SU-DHL-6 (cell line): ENCODE results near the gene WBP4.

Experiments
- H2AFZ ChIP-seq: fragments of 200-600 bp; sonication (generic); 2 replicates; pipeline ENCODE4 v1.6.1; 2014; ENCODE audit warnings: low read depth, mild to moderate bottlenecking, moderate library complexity, mixed read lengths, antibody characterized with exemption, low read length; ENCODE audit not compliant: severe bottlenecking
- H3F3A ChIP-seq: fragments of 200-600 bp; shearing (Covaris generic); 2 replicates; pipeline ENCODE4 v1.6.0; 2016; ENCODE audit warnings: antibody characterized with exemption, mild to moderate bottlenecking; ENCODE audit not compliant: insufficient read depth
- H3K27ac ChIP-seq: fragments of 200-600 bp; sonication (generic); 2 replicates; pipeline ENCODE4 v1.5.1; 2016; ENCODE audit warnings: low read depth, mild to moderate bottlenecking, low read length, moderate library complexity, mixed read lengths
- H3K27me3 ChIP-seq: fragments of 200-600 bp; sonication (generic), shearing (Covaris generic); 2 replicates; pipeline ENCODE4 v1.6.0; 2014; ENCODE audit warnings: mild to moderate bottlenecking, low read length
- H3K36me3 ChIP-seq: fragments of 200-600 bp; sonication (generic); 2 replicates; pipeline ENCODE4 v1.6.1; 2014; ENCODE audit warnings: mild to moderate bottlenecking, low read length, mixed read lengths
- H3K4me2 ChIP-seq: fragments of 300-600, 200-600 bp; shearing (Covaris generic), sonication (generic); 2 replicates; pipeline ENCODE4 v1.6.0; 2014; ENCODE audit warnings: low read length, low read depth, mild to moderate bottlenecking; ENCODE audit not compliant: poor library complexity, severe bottlenecking
- H3K4me3 ChIP-seq: fragments of 200-600 bp; sonication (generic); 2 replicates; pipeline ENCODE4 v1.5.1; 2014; ENCODE audit warnings: antibody characterized with exemption, low read length, mild to moderate bottlenecking, mixed read lengths; ENCODE audit not compliant: insufficient read depth, poor library complexity, severe bottlenecking
- H3K79me2 ChIP-seq: fragments of 200-600 bp; sonication (generic); 2 replicates; pipeline ENCODE4 v1.6.1; 2014; ENCODE audit warnings: mild to moderate bottlenecking, low read length, moderate library complexity; ENCODE audit not compliant: insufficient read depth
- H3K9ac ChIP-seq: fragments of 200-600 bp; sonication (generic); 2 replicates; pipeline ENCODE4 v1.7.0; 2014; ENCODE audit warnings: mild to moderate bottlenecking, low read length
- H3K9me2 ChIP-seq: fragments of 200-600 bp; sonication (generic); replicated peaks from 2 replicates; pipeline ENCODE4 v1.6.1; 2014; ENCODE audit warnings: low read length; ENCODE audit not compliant: insufficient read depth
- H3K9me3 ChIP-seq: fragments of 200-600 bp; sonication (generic); 2 replicates; pipeline ENCODE4 v1.6.1; 2014; ENCODE audit warnings: low read length, mixed read lengths; ENCODE audit not compliant: insufficient read depth
- H4K20me1 ChIP-seq: fragments of 200-600 bp; sonication (generic); 2 replicates; pipeline ENCODE4 v1.6.1; 2014; ENCODE audit warnings: low read depth, mild to moderate bottlenecking, antibody characterized with exemption, low read length, moderate library complexity, mixed read lengths
- CTCF ChIP-seq: fragments of 200-600 bp; sonication (generic); IDR thresholded peaks from one replicate; pipeline ENCODE4 v1.5.1; 2017; ENCODE audit warnings: antibody characterized with exemption, mild to moderate bottlenecking, low read length, moderate library complexity; ENCODE audit not compliant: insufficient read depth, poor library complexity, severe bottlenecking
- EZH2phosphoT487 ChIP-seq: fragments of 200-600 bp; sonication (generic), shearing (Covaris generic); conservative IDR thresholded peaks from 2 replicates; pipeline ENCODE4 v1.6.1; 2018; ENCODE audit warnings: mild to moderate bottlenecking, antibody characterized with exemption, low read length, moderate library complexity, mixed read lengths

The WBP4 gene

GRCh38 chr13:41025518-41025917 lies 35.8 kb upstream of the WBP4 start:
- H3K36me3 ChIP-seq = no peaks in the 10 kb centered on the region; the same call in 1 of the 2 replicates
- no peak for TF ChIP-seq CTCF
- no peak for TF ChIP-seq EZH2phosphoT487
- H3K27me3 ChIP-seq = no peaks in the 10 kb centered on the region
- no peak overlapping the region for H3K4me3 ChIP-seq
- no peak overlapping the region for H3K9ac ChIP-seq
- no peaks in the 10 kb centered on the region for H3K9me3 ChIP-seq
- H3K4me2 ChIP-seq = no peak overlapping the region
- H3K79me2 ChIP-seq = peaks cover 100% of the 10 kb centered on the region
- H4K20me1 ChIP-seq = no peaks in the 10 kb centered on the region; the same call in 1 of the 2 replicates
- H3F3A ChIP-seq = peaks cover 7% of the 10 kb centered on the region; the same call in 1 of the 2 replicates
- no peaks in the 10 kb centered on the region for H3K9me2 ChIP-seq
- H3K27ac ChIP-seq = no peak overlapping the region
- H2AFZ ChIP-seq = no peak overlapping the region

- H2AFZ ChIP-seq = no peak overlapping the region
- no peaks in the 10 kb centered on the region for H3K27me3 ChIP-seq
- no peaks in the 10 kb centered on the region for H3K9me2 ChIP-seq
- no peak for TF ChIP-seq CTCF
- no peak for TF ChIP-seq EZH2phosphoT487
- H3K79me2 ChIP-seq = peaks cover 100% of the 10 kb centered on the region
- peaks cover 4% of the 10 kb centered on the region; the same call in 1 of the 2 replicates for H3F3A ChIP-seq
- H3K4me3 ChIP-seq = no peak overlapping the region
- H3K27ac ChIP-seq = no peak overlapping the region
- H3K9me3 ChIP-seq = no peaks in the 10 kb centered on the region
- no peaks in the 10 kb centered on the region; the same call in 1 of the 2 replicates for H3K36me3 ChIP-seq
- H4K20me1 ChIP-seq = no peaks in the 10 kb centered on the region; the same call in 1 of the 2 replicates
- H3K4me2 ChIP-seq = no peak overlapping the region
- no peak overlapping the region for H3K9ac ChIP-seq
Observed at GRCh38 chr13:41026788-41027187, 34.5 kb upstream of the WBP4 start.

- TF ChIP-seq CTCF = no peak
- TF ChIP-seq EZH2phosphoT487 = no peak
- Histone ChIP-seq H4K20me1 (no peaks in the 10 kb centered on the region; the same call in 1 of the 2 replicates), H3K4me2 (no peak overlapping the region)
Observed at GRCh38 chr13:41028051-41028450, 33.3 kb upstream of the WBP4 start.

More at GRCh38 chr13:41028051-41028450, 33.3 kb upstream of the WBP4 start:
- no peak overlapping the region for H3K9ac ChIP-seq
- H3K79me2 ChIP-seq = peaks cover 96% of the 10 kb centered on the region
- H3K9me3 ChIP-seq = no peaks in the 10 kb centered on the region
- no peaks in the 10 kb centered on the region for H3K9me2 ChIP-seq
- H3K27ac ChIP-seq = no peak overlapping the region
- no peak overlapping the region for H3K4me3 ChIP-seq
- no peaks in the 10 kb centered on the region; the same call in 1 of the 2 replicates for H3K36me3 ChIP-seq
- no peak overlapping the region for H2AFZ ChIP-seq
- H3K27me3 ChIP-seq = no peaks in the 10 kb centered on the region
- peaks cover 4% of the 10 kb centered on the region; the same call in 1 of the 2 replicates for H3F3A ChIP-seq
